Activated CD4-positive, CD25-positive, alpha-beta regulatory T cell treated with anti-CD3 and anti-CD28 coated beads, Interleukin-2, amount 50 U/mL, for 72 hours (primary cell): ENCODE data around the gene GRIP1.

Experiments
- DNase-seq: peaks from one replicate; pipeline ENCODE4 v3.0.0; 2021

GRIP1 gene

DNA sequence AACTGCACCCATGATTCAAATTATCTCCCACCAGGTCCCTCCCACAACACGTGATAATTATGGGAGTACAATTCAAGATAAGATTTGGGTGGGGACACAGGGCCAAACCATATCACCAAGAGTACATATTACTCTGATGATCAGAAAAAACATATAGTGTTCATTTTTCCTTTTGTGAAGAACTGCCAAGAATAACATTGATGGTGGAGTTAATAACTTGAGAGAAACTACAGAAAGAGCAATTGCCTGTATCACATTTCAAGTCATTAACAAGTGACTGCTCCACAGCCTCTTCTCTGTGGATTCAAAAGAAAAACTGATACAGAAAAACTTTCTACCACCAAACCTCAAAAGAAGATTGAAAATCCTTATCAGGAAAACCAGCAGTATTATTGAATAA, 34.7 kb downstream of the GRIP1 start:
- DNase-seq, result no peak

- DNase-seq, result no peak
Measured at GRCh38 chr12:66640691-66641460, 38.0 kb downstream of the GRIP1 start.

GRCh38 chr12:66638666-66639065, 40.2 kb downstream of the GRIP1 start:
- DNase-seq, result no peak

DNA sequence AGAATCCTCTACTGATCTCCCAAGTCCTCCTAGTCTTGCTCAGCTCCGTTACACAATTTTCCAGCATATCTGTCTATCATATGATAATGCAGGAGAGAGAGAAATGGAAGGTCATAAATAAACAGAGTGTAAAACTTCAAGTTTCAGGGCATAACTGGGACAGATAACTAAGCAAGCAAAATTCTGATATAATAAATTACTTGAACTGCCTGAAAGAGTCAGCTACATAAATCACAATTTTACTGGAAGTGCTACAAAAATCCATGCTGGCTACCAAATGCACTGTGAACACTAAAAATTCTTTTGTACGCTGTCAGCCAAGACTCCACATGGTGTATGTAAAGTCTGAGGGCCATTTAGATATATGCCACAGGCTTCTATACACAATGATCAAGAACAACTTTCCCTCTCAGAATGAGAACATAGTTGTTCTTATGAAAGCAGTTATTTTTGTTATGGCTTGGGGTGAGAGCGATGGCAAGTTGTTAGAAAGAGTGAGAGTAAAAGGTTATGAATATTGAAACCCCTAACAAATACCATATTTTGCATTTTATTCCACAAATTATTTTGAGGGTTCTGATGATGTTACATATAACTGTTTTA, 41.1 kb downstream of the GRIP1 start:
- no peak for DNase-seq

GRCh38 chr12:66636771-66637170, 42.1 kb downstream of the GRIP1 start:
- no peak for DNase-seq

DNA sequence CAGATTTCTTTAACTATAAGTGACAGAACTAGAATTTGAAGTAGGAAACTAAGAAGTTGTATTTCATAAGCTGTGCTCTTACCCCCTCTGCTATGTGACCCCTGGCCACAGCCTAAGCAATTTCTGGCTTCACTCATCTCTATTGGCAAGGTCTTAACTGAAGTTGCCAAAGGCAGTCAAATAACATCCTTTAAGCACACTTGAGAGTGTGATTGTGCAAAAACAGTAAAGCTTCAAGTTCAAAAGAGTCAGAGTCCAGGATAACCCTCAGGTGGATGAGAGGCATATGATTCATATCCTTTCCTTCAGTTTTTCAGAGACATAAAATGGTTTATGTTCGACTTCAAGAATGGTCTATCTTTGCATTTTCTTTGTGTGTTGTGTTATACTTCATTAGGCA, 45.2 kb downstream of the GRIP1 start:
- no peak for DNase-seq

DNA sequence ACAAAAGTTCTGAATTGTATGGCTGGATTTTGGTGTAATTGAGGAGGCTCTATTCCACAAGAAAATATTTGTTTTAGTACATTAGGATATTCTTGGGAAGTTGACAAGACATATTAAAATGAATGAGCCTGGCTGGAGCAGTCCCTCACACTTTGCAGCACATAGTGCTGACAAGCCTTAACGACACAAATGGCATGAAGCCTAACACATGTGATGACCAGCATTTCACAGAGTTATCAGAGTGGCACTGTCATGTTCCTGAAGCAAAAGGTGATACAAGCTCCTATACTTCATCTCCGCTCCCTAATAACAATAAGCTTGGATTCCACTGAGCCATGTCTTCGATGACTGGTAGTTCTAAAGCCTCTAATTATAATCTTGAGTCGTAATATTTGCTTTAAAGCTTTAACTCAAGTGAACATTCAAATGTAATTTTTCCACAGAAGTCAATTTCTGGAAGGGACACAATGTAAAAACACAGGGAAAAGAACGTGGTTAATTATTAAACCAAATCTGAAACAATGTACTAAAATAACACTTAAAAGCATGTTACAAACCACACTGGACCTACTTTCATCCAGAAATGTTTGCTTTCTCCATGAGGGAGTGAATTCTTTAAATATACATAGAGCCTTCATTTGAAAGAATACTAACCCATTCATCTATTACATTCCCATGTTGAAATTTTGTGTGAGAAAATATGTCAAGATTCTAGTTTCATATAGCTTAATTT, 49.6 kb downstream of the GRIP1 start:
- no peak for DNase-seq

- DNase-seq, result no peak
Measured at GRCh38 chr12:66627988-66628317, 50.9 kb downstream of the GRIP1 start.

- no peak for DNase-seq
Measured at GRCh38 chr12:66627270-66627987, 51.4 kb downstream of the GRIP1 start.

DNA sequence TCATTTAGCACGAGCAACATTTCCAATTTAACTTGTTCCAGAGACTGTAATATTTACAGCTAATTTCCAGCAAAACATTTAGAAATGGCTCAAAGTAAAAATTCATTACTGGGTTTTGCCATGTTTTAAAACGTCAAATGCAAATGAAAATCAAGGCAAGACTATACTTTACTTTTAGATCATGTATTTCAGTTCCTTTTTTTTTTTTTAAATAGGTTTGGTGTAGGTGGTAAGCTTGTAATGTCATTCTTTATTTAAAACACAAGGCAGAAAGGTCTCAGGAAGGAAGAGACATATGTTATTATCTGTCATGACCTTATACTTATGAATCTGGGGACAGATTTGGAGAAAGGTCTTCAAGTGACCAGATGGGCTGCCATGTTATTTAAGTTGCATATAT, 54.1 kb downstream of the GRIP1 start:
- no peak for DNase-seq

GRCh38 chr12:66623455-66623854, 55.4 kb downstream of the GRIP1 start:
- DNase-seq, result no peak

GRCh38 chr12:66620688-66621087, 58.2 kb downstream of the GRIP1 start:
- no peak for DNase-seq

DNA sequence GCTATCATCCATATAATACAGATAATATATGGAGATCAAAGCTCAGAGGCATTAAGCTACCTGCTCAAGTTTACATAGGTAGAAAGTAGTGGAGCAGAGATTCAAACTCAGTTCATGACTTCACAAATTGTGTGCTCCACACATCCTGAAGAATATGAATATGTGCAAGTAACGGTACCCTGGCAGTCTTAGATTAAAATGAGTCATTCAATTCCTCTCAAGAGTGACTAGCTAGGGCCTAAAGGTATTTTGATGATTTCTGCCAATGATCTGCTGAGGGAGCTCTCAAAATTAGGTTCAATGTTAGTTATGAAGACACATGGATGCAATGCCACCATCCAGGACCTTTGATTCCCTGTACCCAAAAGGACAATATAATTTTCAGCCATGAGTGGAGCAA, 58.9 kb downstream of the GRIP1 start:
- DNase-seq, result no peak

- DNase-seq, result no peak
Measured at GRCh38 chr12:66617991-66618390, 60.9 kb downstream of the GRIP1 start.

- no peak for DNase-seq
Measured at GRCh38 chr12:66612090-66612775, 66.6 kb downstream of the GRIP1 start.

DNA sequence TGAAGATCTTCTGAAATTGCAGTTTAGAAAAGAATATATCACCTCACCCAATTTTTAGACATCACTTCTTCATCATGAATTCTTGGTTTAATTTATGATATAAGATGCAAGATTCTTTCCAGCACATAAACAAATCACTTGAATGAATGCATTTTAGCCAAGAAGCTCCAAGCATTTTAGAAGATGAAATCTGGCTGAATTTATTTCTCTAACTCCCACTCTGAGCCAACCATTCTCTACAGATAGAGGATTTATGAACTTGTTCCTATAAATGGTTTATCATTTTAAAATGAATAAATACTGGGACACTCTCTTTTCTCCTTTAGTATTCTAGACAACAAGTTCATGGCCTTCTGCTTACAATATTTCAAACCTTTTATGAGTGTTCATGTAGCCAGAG, 71.7 kb downstream of the GRIP1 start:
- no peak for DNase-seq

DNA sequence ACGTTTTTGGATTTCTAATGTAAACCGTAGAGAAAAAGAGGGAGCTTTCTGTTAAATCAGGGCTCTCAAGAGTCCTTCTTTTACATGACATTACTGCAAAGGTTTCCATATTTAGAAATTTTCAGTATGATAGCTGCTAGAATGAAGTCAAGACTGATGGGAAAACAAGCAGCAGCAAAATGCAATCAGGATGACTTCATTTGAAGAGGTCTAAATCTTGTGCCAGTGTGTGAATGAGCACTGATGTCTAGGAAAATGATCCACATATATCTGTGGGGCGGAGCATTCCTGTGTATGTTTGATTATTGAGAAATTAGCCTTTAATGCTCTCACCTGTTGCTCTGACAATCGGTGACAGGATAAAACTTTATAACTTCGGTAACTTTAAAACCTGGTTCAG, 73.6 kb downstream of the GRIP1 start:
- no peak for DNase-seq

DNA sequence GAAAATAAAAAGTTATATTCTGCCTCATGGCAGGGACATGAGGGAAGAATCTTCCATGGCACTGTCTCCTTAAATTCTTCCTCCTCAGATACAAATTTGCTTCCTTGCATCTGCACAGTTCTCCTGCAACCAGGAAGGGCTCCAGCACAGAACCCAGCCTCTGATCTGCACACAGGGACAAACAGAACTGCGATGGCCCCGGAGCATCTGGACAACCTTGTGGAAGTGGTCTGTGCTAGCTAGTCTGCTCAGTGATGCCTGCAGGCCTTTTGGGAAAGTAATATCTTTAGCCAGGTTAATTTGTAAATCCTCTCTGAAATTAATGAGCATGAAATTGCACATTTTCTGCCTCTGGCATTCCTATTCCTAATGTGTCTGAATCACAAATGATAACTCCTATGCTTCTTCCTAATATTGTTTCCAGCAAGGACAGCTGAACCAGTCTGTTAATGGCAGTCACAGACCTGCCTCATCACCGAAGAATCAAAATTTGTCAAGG, 74.8 kb downstream of the GRIP1 start:
- DNase-seq, result no peak

- no peak for DNase-seq
Measured at GRCh38 chr12:66603461-66603860, 75.4 kb downstream of the GRIP1 start.

- no peak for DNase-seq
Measured at GRCh38 chr12:66602483-66603143, 76.3 kb downstream of the GRIP1 start.

GRCh38 chr12:66600903-66601302, 78.0 kb downstream of the GRIP1 start:
- no peak for DNase-seq

GRCh38 chr12:66599816-66600215, 79.1 kb downstream of the GRIP1 start:
- DNase-seq, result no peak
